SU-DHL-6 (cell line): ENCODE data around the gene ABCA12.

Source experiments
- H2AFZ ChIP-seq: fragments of 200-600 bp; sonication (generic); 2 replicates; pipeline ENCODE4 v1.6.1; 2014; ENCODE audit warnings: low read depth, mild to moderate bottlenecking, moderate library complexity, mixed read lengths, antibody characterized with exemption, low read length; ENCODE audit not compliant: severe bottlenecking
- H3F3A ChIP-seq: fragments of 200-600 bp; shearing (Covaris generic); 2 replicates; pipeline ENCODE4 v1.6.0; 2016; ENCODE audit warnings: antibody characterized with exemption, mild to moderate bottlenecking; ENCODE audit not compliant: insufficient read depth
- H3K27ac ChIP-seq: fragments of 200-600 bp; sonication (generic); 2 replicates; pipeline ENCODE4 v1.5.1; 2016; ENCODE audit warnings: low read depth, mild to moderate bottlenecking, low read length, moderate library complexity, mixed read lengths
- H3K27me3 ChIP-seq: fragments of 200-600 bp; sonication (generic), shearing (Covaris generic); 2 replicates; pipeline ENCODE4 v1.6.0; 2014; ENCODE audit warnings: mild to moderate bottlenecking, low read length
- H3K36me3 ChIP-seq: fragments of 200-600 bp; sonication (generic); 2 replicates; pipeline ENCODE4 v1.6.1; 2014; ENCODE audit warnings: mild to moderate bottlenecking, low read length, mixed read lengths
- H3K4me2 ChIP-seq: fragments of 300-600, 200-600 bp; shearing (Covaris generic), sonication (generic); 2 replicates; pipeline ENCODE4 v1.6.0; 2014; ENCODE audit warnings: low read length, low read depth, mild to moderate bottlenecking; ENCODE audit not compliant: poor library complexity, severe bottlenecking
- H3K4me3 ChIP-seq: fragments of 200-600 bp; sonication (generic); 2 replicates; pipeline ENCODE4 v1.5.1; 2014; ENCODE audit warnings: antibody characterized with exemption, low read length, mild to moderate bottlenecking, mixed read lengths; ENCODE audit not compliant: insufficient read depth, poor library complexity, severe bottlenecking
- H3K79me2 ChIP-seq: fragments of 200-600 bp; sonication (generic); 2 replicates; pipeline ENCODE4 v1.6.1; 2014; ENCODE audit warnings: mild to moderate bottlenecking, low read length, moderate library complexity; ENCODE audit not compliant: insufficient read depth
- H3K9ac ChIP-seq: fragments of 200-600 bp; sonication (generic); 2 replicates; pipeline ENCODE4 v1.7.0; 2014; ENCODE audit warnings: mild to moderate bottlenecking, low read length
- H3K9me2 ChIP-seq: fragments of 200-600 bp; sonication (generic); replicated peaks from 2 replicates; pipeline ENCODE4 v1.6.1; 2014; ENCODE audit warnings: low read length; ENCODE audit not compliant: insufficient read depth
- H3K9me3 ChIP-seq: fragments of 200-600 bp; sonication (generic); 2 replicates; pipeline ENCODE4 v1.6.1; 2014; ENCODE audit warnings: low read length, mixed read lengths; ENCODE audit not compliant: insufficient read depth
- H4K20me1 ChIP-seq: fragments of 200-600 bp; sonication (generic); 2 replicates; pipeline ENCODE4 v1.6.1; 2014; ENCODE audit warnings: low read depth, mild to moderate bottlenecking, antibody characterized with exemption, low read length, moderate library complexity, mixed read lengths
- CTCF ChIP-seq: fragments of 200-600 bp; sonication (generic); IDR thresholded peaks from one replicate; pipeline ENCODE4 v1.5.1; 2017; ENCODE audit warnings: antibody characterized with exemption, mild to moderate bottlenecking, low read length, moderate library complexity; ENCODE audit not compliant: insufficient read depth, poor library complexity, severe bottlenecking
- EZH2phosphoT487 ChIP-seq: fragments of 200-600 bp; sonication (generic), shearing (Covaris generic); conservative IDR thresholded peaks from 2 replicates; pipeline ENCODE4 v1.6.1; 2018; ENCODE audit warnings: mild to moderate bottlenecking, antibody characterized with exemption, low read length, moderate library complexity, mixed read lengths

The ABCA12 gene

GRCh38 chr2:215019085-215019484 is 119.3 kb downstream of the ABCA12 start:
- H3K27ac ChIP-seq: no peak overlapping the region
- no peaks in the 10 kb centered on the region for H3F3A ChIP-seq
- no peaks in the 10 kb centered on the region for H3K36me3 ChIP-seq
- no peak overlapping the region for H3K4me2 ChIP-seq
- TF ChIP-seq CTCF (no peak), EZH2phosphoT487 (no peak)
- no peak overlapping the region for H2AFZ ChIP-seq
- H3K9me2 ChIP-seq: no peaks in the 10 kb centered on the region
- H3K4me3 ChIP-seq: no peak overlapping the region
- H3K9ac ChIP-seq: no peak overlapping the region
- H3K79me2 ChIP-seq: no peaks in the 10 kb centered on the region
- H3K27me3 ChIP-seq: no peaks in the 10 kb centered on the region
- H4K20me1 ChIP-seq: no peaks in the 10 kb centered on the region
- no peaks in the 10 kb centered on the region for H3K9me3 ChIP-seq

- Histone ChIP-seq H3K9ac (no peak overlapping the region), H3F3A (no peaks in the 10 kb centered on the region), H3K27ac (no peak overlapping the region), H4K20me1 (no peaks in the 10 kb centered on the region), H3K4me2 (no peak overlapping the region), H3K9me3 (no peaks in the 10 kb centered on the region), H3K4me3 (no peak overlapping the region), H3K27me3 (no peaks in the 10 kb centered on the region), H3K36me3 (no peaks in the 10 kb centered on the region), H3K9me2 (no peaks in the 10 kb centered on the region), H2AFZ (no peak overlapping the region), H3K79me2 (no peaks in the 10 kb centered on the region)
- TF ChIP-seq EZH2phosphoT487: no peak
- TF ChIP-seq CTCF: no peak
Observed at GRCh38 chr2:215015421-215015820, 123.0 kb downstream of the ABCA12 start.

- no peak overlapping the region for H3K4me3 ChIP-seq
- TF ChIP-seq CTCF (no peak), EZH2phosphoT487 (no peak)
- no peak overlapping the region for H3K9ac ChIP-seq
- no peaks in the 10 kb centered on the region for H3K27me3 ChIP-seq
- no peaks in the 10 kb centered on the region for H3K79me2 ChIP-seq
- H2AFZ ChIP-seq: no peak overlapping the region
- no peak overlapping the region for H3K4me2 ChIP-seq
- no peaks in the 10 kb centered on the region for H3K9me2 ChIP-seq
- no peaks in the 10 kb centered on the region for H4K20me1 ChIP-seq
- no peaks in the 10 kb centered on the region for H3K9me3 ChIP-seq
- no peaks in the 10 kb centered on the region for H3F3A ChIP-seq
- H3K27ac ChIP-seq: no peak overlapping the region
- no peaks in the 10 kb centered on the region for H3K36me3 ChIP-seq
Observed at GRCh38 chr2:215010390-215010789, 128.0 kb downstream of the ABCA12 start.

GRCh38 chr2:215003001-215003400 is 135.4 kb downstream of the ABCA12 start:
- Histone ChIP-seq H3K4me2 (no peak overlapping the region), H2AFZ (no peak overlapping the region)

More at GRCh38 chr2:215003001-215003400, 135.4 kb downstream of the ABCA12 start:
- H3K9ac ChIP-seq: no peak overlapping the region
- H3K36me3 ChIP-seq: no peaks in the 10 kb centered on the region
- H3K27ac ChIP-seq: no peak overlapping the region
- TF ChIP-seq CTCF (no peak), EZH2phosphoT487 (no peak)
- no peaks in the 10 kb centered on the region for H3K9me3 ChIP-seq
- no peaks in the 10 kb centered on the region for H3F3A ChIP-seq
- H3K79me2 ChIP-seq: no peaks in the 10 kb centered on the region
- no peaks in the 10 kb centered on the region for H4K20me1 ChIP-seq
- no peaks in the 10 kb centered on the region for H3K27me3 ChIP-seq
- no peaks in the 10 kb centered on the region for H3K9me2 ChIP-seq
- no peak overlapping the region for H3K4me3 ChIP-seq
